Fibroblast of lung (primary cell): ENCODE data around the gene PITPNB.

ENCODE experiments used
- EZH2 ChIP-seq: IDR thresholded peaks from 2 replicates; pipeline ENCODE4 v1.5.1; 2012; ENCODE audit warnings: low read length, control low read depth, mild to moderate bottlenecking; ENCODE audit errors: missing control alignments
- TF ChIP-seq, protein P1 (sequence below), 2 donors: IDR thresholded peaks in 1 of 2; conservative IDR thresholded peaks in 1 of 2; 1 replicate in 1 of 2; 2 replicates in 1 of 2; pipeline ENCODE4 v1.5.1; 2011 to 2012; ENCODE audit warnings: low read length in 2 of 2, control low read depth in 1 of 2, inconsistent platforms in 1 of 2, low read depth in 1 of 2, mild to moderate bottlenecking in 1 of 2

- TF ChIP-seq, protein P1, sequence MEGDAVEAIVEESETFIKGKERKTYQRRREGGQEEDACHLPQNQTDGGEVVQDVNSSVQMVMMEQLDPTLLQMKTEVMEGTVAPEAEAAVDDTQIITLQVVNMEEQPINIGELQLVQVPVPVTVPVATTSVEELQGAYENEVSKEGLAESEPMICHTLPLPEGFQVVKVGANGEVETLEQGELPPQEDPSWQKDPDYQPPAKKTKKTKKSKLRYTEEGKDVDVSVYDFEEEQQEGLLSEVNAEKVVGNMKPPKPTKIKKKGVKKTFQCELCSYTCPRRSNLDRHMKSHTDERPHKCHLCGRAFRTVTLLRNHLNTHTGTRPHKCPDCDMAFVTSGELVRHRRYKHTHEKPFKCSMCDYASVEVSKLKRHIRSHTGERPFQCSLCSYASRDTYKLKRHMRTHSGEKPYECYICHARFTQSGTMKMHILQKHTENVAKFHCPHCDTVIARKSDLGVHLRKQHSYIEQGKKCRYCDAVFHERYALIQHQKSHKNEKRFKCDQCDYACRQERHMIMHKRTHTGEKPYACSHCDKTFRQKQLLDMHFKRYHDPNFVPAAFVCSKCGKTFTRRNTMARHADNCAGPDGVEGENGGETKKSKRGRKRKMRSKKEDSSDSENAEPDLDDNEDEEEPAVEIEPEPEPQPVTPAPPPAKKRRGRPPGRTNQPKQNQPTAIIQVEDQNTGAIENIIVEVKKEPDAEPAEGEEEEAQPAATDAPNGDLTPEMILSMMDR (conservative IDR thresholded peaks at IDR 0.05 in 1 of 2, IDR thresholded peaks at IDR 0.05 in 1 of 2; ENCODE audit: low read depth in 1 of 2, low read length in 2 of 2): no peak
- TF ChIP-seq EZH2: no peak
Measured at GRCh38 chr22:27850000-27850521, 69.0 kb downstream of the PITPNB start.
